NCI-H748 treated with DMSO at 0.1 percent for 48 hours (cell line): ENCODE measurements around the gene FIGLA.

Source experiments
- DNase-seq: peaks from one replicate; lab custom pipeline; 2025; lab: John Stamatoyannopoulos, UW

FIGLA gene

GRCh38 chr2:70772486-70773155 is 17.8 kb downstream of the FIGLA start:
- no peak for DNase-seq

GRCh38 chr2:70771446-70771845 is 19.0 kb downstream of the FIGLA start:
- no peak for DNase-seq

- DNase-seq, result no peak
These were observed 21.0 kb downstream of the FIGLA start for GRCh38 chr2:70769450-70769849.

- no peak for DNase-seq
These were observed 21.8 kb downstream of the FIGLA start for GRCh38 chr2:70768590-70769085.

GRCh38 chr2:70767699-70768589 is 22.5 kb downstream of the FIGLA start, which contains the start of gene ADD2:
Gene ADD2 (minus strand): TSS chr2:70768200. CDS start chr2:70706408, 61,792 bp downstream.
- DNase-seq, result peak; percentile 49

GRCh38 chr2:70767079-70767698 is 23.3 kb downstream of the FIGLA start:
- DNase-seq, result peak; percentile 31

GRCh38 chr2:70766357-70767078 is 23.9 kb downstream of the FIGLA start:
- DNase-seq, result no peak

GRCh38 chr2:70765507-70765906 is 24.9 kb downstream of the FIGLA start:
- no peak for DNase-seq

GRCh38 chr2:70759446-70759845 is 31.0 kb downstream of the FIGLA start:
- DNase-seq, result no peak

GRCh38 chr2:70757966-70758365 is 32.5 kb downstream of the FIGLA start:
- DNase-seq, result no peak

GRCh38 chr2:70757360-70757759 is 33.1 kb downstream of the FIGLA start:
- no peak for DNase-seq

- DNase-seq, result no peak
These were observed 34.3 kb downstream of the FIGLA start for GRCh38 chr2:70756128-70756527.

- DNase-seq, result no peak
These were observed 36.5 kb downstream of the FIGLA start for GRCh38 chr2:70753902-70754301.

GRCh38 chr2:70753031-70753430 is 37.4 kb downstream of the FIGLA start:
- DNase-seq, result no peak

- no peak for DNase-seq
These were observed 38.0 kb downstream of the FIGLA start for GRCh38 chr2:70752396-70752795.

- DNase-seq, result no peak
These were observed 38.6 kb downstream of the FIGLA start for GRCh38 chr2:70751881-70752280.

- no peak for DNase-seq
These were observed 40.1 kb downstream of the FIGLA start for GRCh38 chr2:70750320-70750719.

- DNase-seq, result no peak
These were observed 42.2 kb downstream of the FIGLA start for GRCh38 chr2:70748002-70748784.

GRCh38 chr2:70747284-70747683 is 43.2 kb downstream of the FIGLA start:
- DNase-seq, result no peak

- DNase-seq, result no peak
These were observed 44.1 kb downstream of the FIGLA start for GRCh38 chr2:70746094-70746974.
